Progenitor cell of endocrine pancreas (in vitro differentiated cells): ENCODE data around the gene CCDC85C. TPM values are rescaled to one million over a fixed set of nuclear protein-coding genes. Genes with fewer than 3 reads are reported as not detected.

Experiments
- DNase-seq: peaks from one replicate; pipeline ENCODE4 v3.0.0; 2021; ENCODE audit warnings: low spot score; ENCODE audit not compliant: unreplicated experiment
- H3K27ac Mint-ChIP-seq: 2 replicates; pipeline ENCODE4 v1.8.0; 2021; ENCODE audit warnings: mild to moderate bottlenecking, moderate library complexity, mixed read lengths
- H3K27me3 Mint-ChIP-seq: 2 replicates; pipeline ENCODE4 v1.8.0; 2021; ENCODE audit warnings: mixed read lengths
- H3K36me3 Mint-ChIP-seq: 2 replicates; pipeline ENCODE4 v1.8.0; 2022; ENCODE audit warnings: mixed read lengths; ENCODE audit not compliant: insufficient read depth
- H3K4me1 Mint-ChIP-seq: 2 replicates; pipeline ENCODE4 v1.8.0; 2021; ENCODE audit warnings: low read depth, mixed read lengths
- H3K4me3 Mint-ChIP-seq: 2 replicates; pipeline ENCODE4 v1.8.0; 2021; ENCODE audit warnings: low read depth, mild to moderate bottlenecking, moderate library complexity, mixed read lengths
- H3K9me3 Mint-ChIP-seq: 2 replicates; pipeline ENCODE4 v1.8.0; 2021; ENCODE audit warnings: low read depth, mixed read lengths
- total RNA-seq: library from RNA; stranded (reverse); gene quantifications from 2 replicates; pipeline ENCODE4 v1.2.1, GENCODE V29; 2021
- TF ChIP-seq, protein P1 (sequence below): fragments of 200-600 bp; sonication (generic); IDR thresholded peaks from one replicate; pipeline ENCODE4 v1.5.0; 2021; ENCODE audit warnings: antibody characterized with exemption, mild to moderate bottlenecking; ENCODE audit not compliant: unreplicated experiment

CCDC85C gene
- total RNA-seq, 1 donor from 2014 or later: 44.9 TPM

DNA sequence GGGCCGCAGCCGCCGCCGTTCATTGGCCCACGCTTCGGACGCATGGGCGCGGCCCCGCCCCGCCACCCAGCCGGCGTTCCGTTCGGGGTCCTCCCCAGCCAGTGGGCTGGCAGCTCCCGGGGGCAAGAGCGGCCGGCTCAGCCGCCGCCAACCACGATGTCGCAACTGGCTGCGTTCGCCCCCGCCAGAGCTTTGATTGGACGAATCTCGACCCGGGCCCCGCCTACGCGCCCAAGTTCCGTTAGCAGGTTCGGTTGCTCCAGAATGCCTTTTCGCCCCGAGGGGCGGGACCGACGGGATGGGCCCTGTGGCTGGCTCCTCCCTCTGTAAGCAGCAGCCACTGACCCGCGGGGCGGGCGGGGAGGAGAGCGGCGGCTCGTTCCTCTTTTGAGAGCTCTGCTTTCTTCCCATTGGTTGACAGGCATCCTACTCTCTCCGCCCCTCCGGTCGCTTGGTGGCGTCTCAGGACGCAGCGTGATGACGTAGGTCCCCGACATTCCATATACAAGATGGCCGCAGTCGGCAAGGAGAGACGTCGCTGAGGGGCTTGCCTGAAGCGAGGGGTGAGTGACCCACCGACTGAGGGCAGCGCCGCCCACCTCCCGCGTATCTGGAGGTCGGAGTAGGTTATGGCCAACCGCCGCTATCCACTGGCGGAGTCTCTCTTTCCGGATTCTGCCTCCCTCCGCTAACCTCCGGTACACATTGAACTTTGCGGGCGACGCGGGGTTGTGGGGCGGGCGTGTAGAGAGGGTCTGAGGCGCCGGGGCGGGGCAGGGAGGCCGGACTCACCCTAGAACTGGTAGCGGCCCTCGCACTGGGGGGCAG lies 122.9 kb downstream of the CCDC85C start, which contains the start of gene CCNK:
CCNK (plus strand) TSS at position 493 of the 828 bp plus-strand sequence. CDS start 11,269 bp downstream, outside the sequence.
- Mint-ChIP-seq H3K27me3 (no peaks in the 10 kb centered on the region), H3K27ac (peak within 1 kb of the TSS; percentile 100), H3K4me3 (peak within 1 kb of the TSS; percentile 99), H3K4me1 (peaks cover 41% of the 10 kb centered on the region), H3K36me3 (no peaks in the 10 kb centered on the region), H3K9me3 (no peaks in the 10 kb centered on the region)
- TF ChIP-seq, protein P1, sequence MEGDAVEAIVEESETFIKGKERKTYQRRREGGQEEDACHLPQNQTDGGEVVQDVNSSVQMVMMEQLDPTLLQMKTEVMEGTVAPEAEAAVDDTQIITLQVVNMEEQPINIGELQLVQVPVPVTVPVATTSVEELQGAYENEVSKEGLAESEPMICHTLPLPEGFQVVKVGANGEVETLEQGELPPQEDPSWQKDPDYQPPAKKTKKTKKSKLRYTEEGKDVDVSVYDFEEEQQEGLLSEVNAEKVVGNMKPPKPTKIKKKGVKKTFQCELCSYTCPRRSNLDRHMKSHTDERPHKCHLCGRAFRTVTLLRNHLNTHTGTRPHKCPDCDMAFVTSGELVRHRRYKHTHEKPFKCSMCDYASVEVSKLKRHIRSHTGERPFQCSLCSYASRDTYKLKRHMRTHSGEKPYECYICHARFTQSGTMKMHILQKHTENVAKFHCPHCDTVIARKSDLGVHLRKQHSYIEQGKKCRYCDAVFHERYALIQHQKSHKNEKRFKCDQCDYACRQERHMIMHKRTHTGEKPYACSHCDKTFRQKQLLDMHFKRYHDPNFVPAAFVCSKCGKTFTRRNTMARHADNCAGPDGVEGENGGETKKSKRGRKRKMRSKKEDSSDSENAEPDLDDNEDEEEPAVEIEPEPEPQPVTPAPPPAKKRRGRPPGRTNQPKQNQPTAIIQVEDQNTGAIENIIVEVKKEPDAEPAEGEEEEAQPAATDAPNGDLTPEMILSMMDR: no peak
- peak; percentile 100 for DNase-seq

DNA sequence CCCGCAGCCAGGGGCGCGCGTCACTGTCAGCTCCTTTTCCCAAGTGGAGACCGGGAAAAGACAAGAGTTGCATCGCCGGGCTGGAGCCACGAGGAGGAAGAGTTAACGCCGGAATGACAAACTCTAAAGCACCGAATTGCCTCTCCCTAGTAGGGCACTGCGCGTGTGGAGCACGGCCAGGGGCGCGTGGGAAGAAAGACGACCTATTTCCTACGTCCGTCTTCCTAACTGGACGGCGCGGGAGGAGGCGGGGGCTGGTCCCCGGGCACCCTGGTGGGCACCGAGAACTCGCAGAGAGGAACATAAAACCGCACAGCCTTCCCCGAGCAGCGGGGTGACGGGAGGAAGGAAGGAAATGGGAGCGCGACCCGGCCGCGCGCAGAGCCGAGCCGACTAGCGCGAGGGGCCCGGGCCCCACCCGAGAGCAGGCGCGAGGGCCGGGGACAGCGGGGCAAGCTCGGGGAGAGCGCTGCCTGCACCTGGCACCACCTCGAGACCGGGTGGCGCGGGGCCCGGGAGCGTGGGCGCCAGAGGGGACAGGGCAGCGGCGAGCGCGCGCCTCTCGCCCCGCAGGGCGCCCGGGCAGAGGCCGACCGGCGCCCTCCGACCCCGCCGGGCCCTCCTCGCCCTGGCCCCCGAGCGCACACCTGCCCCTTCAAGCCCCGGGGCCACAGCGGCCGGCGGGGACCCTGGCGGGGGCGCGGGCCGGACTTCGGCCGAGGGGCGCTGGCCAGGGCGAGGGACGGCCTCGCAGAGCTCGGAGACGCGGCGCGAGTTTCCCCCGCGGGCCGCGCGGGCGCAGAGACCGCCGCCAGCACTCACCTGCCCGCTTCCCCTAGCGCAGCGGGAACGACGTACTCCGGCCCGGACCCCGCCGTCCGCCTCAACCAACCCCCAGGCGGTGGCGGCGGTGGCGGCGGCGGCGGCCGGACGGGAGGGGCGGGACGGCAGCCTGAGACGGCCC lies 123.8 kb downstream of the CCDC85C start, which contains the start of gene SETD3:
SETD3 (minus strand) TSS at position 954 of the 964 bp plus-strand sequence. CDS start 15,054 bp downstream, outside the sequence.
- peak; percentile 37 for DNase-seq
- Mint-ChIP-seq H3K4me1 (peaks cover 41% of the 10 kb centered on the region), H3K36me3 (no peaks in the 10 kb centered on the region), H3K27ac (peak within 1 kb of the TSS; percentile 100), H3K9me3 (no peaks in the 10 kb centered on the region), H3K4me3 (peak within 1 kb of the TSS; percentile 99), H3K27me3 (no peaks in the 10 kb centered on the region)
- TF ChIP-seq, protein P1: peak; percentile 3

DNA sequence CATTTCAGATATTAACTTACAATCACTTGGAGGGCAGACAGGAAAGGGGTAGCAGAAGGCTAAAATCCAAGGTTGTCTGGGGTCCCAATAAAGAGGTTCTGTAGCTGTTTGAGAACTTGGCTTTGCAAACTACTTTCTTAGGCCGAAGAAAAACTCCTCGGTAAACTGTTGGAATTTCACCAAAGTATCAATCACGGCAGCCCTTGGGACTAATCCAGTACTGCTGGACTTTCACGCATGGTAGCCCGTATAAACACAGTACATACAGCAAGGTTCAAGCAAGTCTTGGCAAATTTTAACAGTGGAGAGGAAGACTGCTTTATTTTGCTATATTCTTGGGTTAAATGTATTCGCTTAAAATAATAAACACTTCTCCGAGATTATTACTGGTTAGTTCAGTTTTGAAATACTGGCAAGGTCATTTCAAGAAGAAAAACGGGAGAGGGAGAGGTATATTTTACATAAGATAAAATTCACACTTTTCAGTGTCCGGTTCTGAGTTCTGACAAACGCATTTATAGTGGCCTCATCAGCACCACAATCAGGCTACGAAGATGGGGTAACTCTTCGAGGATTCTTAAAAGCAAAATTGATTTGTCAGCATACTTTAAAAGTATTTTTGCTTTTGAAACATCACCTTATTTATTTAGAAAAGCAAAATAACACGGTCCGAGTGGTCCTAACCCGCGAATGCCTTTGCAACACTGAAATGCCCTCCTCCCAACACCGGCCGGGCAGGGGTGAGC lies 124.7 kb downstream of the CCDC85C start:
- peaks cover 39% of the 10 kb centered on the region for H3K4me1 Mint-ChIP-seq
- no peaks in the 10 kb centered on the region for H3K36me3 Mint-ChIP-seq
- no peaks in the 10 kb centered on the region for H3K27me3 Mint-ChIP-seq
- peak overlapping the region; percentile 96 for H3K27ac Mint-ChIP-seq
- peak overlapping the region; percentile 91 for H3K4me3 Mint-ChIP-seq
- no peaks in the 10 kb centered on the region for H3K9me3 Mint-ChIP-seq
- TF ChIP-seq, protein P1: no peak
- no peak for DNase-seq

DNA sequence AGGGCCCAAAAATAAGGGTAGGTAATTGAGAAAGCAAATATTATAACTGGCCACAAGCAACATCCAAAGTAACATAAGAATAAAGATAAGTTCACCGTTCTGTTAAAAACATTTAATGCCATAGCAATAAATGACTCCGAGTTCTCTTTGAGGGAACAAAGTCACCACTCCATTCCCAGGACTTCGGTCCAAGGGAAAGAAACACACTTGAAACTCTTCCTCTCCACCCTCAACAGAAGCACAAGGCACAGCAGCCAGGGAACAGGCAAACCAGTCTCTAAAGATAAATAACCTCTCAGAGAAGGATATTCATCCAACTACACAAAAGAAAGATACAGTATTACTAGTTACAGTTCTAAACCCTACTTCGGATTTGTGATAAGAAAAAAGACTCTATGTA lies 125.9 kb downstream of the CCDC85C start:
- no peak overlapping the region for H3K27ac Mint-ChIP-seq
- H3K27me3 Mint-ChIP-seq: no peaks in the 10 kb centered on the region
- H3K36me3 Mint-ChIP-seq: no peaks in the 10 kb centered on the region
- H3K4me3 Mint-ChIP-seq: peak overlapping the region; percentile 19
- H3K9me3 Mint-ChIP-seq: no peaks in the 10 kb centered on the region
- H3K4me1 Mint-ChIP-seq: peaks cover 29% of the 10 kb centered on the region
- no peak for DNase-seq
- TF ChIP-seq, protein P1: no peak
